WTC11 (cell line): ENCODE measurements around the gene IGFL1. TPM values are rescaled to one million over a fixed set of nuclear protein-coding genes. Genes with fewer than 3 reads are reported as not detected.
A peak's percentile ranks its signal among the peaks of the same experiment; 100 is the strongest.

ENCODE experiments used
- ATAC-seq: fragments of 200-7000 bp; cut with Tn5 transposase; 2 replicates; pipeline ENCODE4 v1.10.0; 2021; ENCODE audit warnings: mild to moderate bottlenecking, moderate library complexity
- CTCF ChIA-PET: fragments of 300-600 bp; sonication (Branson Sonifier 250); formaldehyde crosslinking; loops from one replicate; lab custom pipeline; 2021; ENCODE audit warnings: antibody characterized with exemption; lab: Charles Lee
- POLR2A ChIA-PET: fragments of 350-600 bp; sonication (Branson Sonifier 250); formaldehyde crosslinking; loops from one replicate; lab custom pipeline; 2021; ENCODE audit warnings: antibody characterized with exemption; lab: Charles Lee
- DNase-seq: peaks from one replicate; pipeline ENCODE4 v3.0.0; 2021; ENCODE audit warnings: low spot score
- H3K27ac Mint-ChIP-seq: 2 replicates; pipeline ENCODE4 v1.8.0; 2021; ENCODE audit warnings: mixed read lengths
- H3K27me3 Mint-ChIP-seq: 2 replicates; pipeline ENCODE4 v1.8.0; 2021; ENCODE audit warnings: low read depth, mild to moderate bottlenecking, moderate library complexity, mixed read lengths
- H3K36me3 Mint-ChIP-seq: 2 replicates; pipeline ENCODE4 v1.8.0; 2021; ENCODE audit warnings: mixed read lengths
- H3K4me1 Mint-ChIP-seq: 2 replicates; pipeline ENCODE4 v1.8.0; 2022; ENCODE audit warnings: mixed read lengths
- H3K4me3 Mint-ChIP-seq: 2 replicates; pipeline ENCODE4 v1.8.0; 2021; ENCODE audit warnings: mild to moderate bottlenecking, moderate library complexity, mixed read lengths
- H3K9me3 Mint-ChIP-seq: 2 replicates; pipeline ENCODE4 v1.8.0; 2021; ENCODE audit warnings: mixed read lengths
- FOXP1 ChIP-seq: sonication (generic); formaldehyde crosslinking; IDR thresholded peaks from 2 replicates; pipeline ENCODE4 v1.8.0; 2022; ENCODE audit warnings: missing genetic modification reagents, mild to moderate bottlenecking, moderate library complexity, borderline replicate concordance
- GABPB1 ChIP-seq: sonication (generic); formaldehyde crosslinking; IDR thresholded peaks from 2 replicates; pipeline ENCODE4 v1.8.1; 2023; ENCODE audit warnings: mild to moderate bottlenecking, missing genetic modification reagents
- IRF2 ChIP-seq: sonication (generic); formaldehyde crosslinking; IDR thresholded peaks from 2 replicates; pipeline ENCODE4 v1.8.0; 2022; ENCODE audit warnings: low read depth, missing genetic modification reagents, borderline replicate concordance
- NR1H2 ChIP-seq: sonication (generic); formaldehyde crosslinking; IDR thresholded peaks from 2 replicates; pipeline ENCODE4 v1.9.0; 2021; ENCODE audit warnings: mild to moderate bottlenecking, moderate library complexity, missing genetic modification reagents
- SMAD4 ChIP-seq: sonication (generic); formaldehyde crosslinking; IDR thresholded peaks from 2 replicates; pipeline ENCODE4 v1.8.0; 2022; ENCODE audit warnings: mild to moderate bottlenecking, missing genetic modification reagents
- SOX15 ChIP-seq: fragments of 250-450 bp; sonication (Bioruptor Pico); IDR thresholded peaks from 2 replicates; pipeline ENCODE4 v1.9.0; 2021; ENCODE audit warnings: mild to moderate bottlenecking
- SP1 ChIP-seq: sonication (generic); formaldehyde crosslinking; conservative IDR thresholded peaks from 2 replicates; pipeline ENCODE4 v1.8.1; 2022; ENCODE audit warnings: missing genetic modification reagents
- TEAD1 ChIP-seq: sonication (generic); formaldehyde crosslinking; IDR thresholded peaks from 2 replicates; pipeline ENCODE4 v1.8.0; 2022; ENCODE audit warnings: mild to moderate bottlenecking, missing genetic modification reagents
- ZBTB21 ChIP-seq: sonication (generic); formaldehyde crosslinking; IDR thresholded peaks from 2 replicates; pipeline ENCODE4 v1.8.1; 2023; ENCODE audit warnings: mild to moderate bottlenecking, missing genetic modification reagents, borderline replicate concordance
- ZNF138 ChIP-seq: sonication (generic); formaldehyde crosslinking; conservative IDR thresholded peaks from 2 replicates; pipeline ENCODE4 v1.8.1; 2022; ENCODE audit warnings: mild to moderate bottlenecking, moderate library complexity, missing genetic modification reagents
- ZNF219 ChIP-seq: sonication (generic); formaldehyde crosslinking; IDR thresholded peaks from 2 replicates; pipeline ENCODE4 v1.8.0; 2023; ENCODE audit warnings: missing genetic modification reagents, mild to moderate bottlenecking, borderline replicate concordance
- ZNF317 ChIP-seq: sonication (generic); formaldehyde crosslinking; IDR thresholded peaks from 2 replicates; pipeline ENCODE4 v1.8.1; 2023; ENCODE audit warnings: low read depth, mild to moderate bottlenecking, moderate library complexity, missing genetic modification reagents, borderline replicate concordance
- total RNA-seq: library from RNA; stranded (reverse); gene quantifications from 3 replicates; pipeline ENCODE4 v1.2.3, GENCODE V29; 2021
- TF ChIP-seq, protein P1 (sequence below): sonication (generic); formaldehyde crosslinking; IDR thresholded peaks from 2 replicates; pipeline ENCODE4 v1.8.1; 2022; ENCODE audit warnings: mild to moderate bottlenecking, moderate library complexity, missing genetic modification reagents
- TF ChIP-seq, protein P2 (sequence below): sonication (generic); formaldehyde crosslinking; IDR thresholded peaks from 2 replicates; pipeline ENCODE4 v1.8.0; 2023; ENCODE audit warnings: missing genetic modification reagents
- TF ChIP-seq, protein P3 (sequence below): sonication (generic); formaldehyde crosslinking; IDR thresholded peaks from 2 replicates; pipeline ENCODE4 v1.8.0; 2022; ENCODE audit warnings: missing genetic modification reagents
- TF ChIP-seq, protein P4 (sequence below): fragments of 200-600 bp; IDR thresholded peaks from 2 replicates; pipeline ENCODE4 v1.8.0; 2022; ENCODE audit warnings: antibody characterized with exemption
- TF ChIP-seq, protein P5 (sequence below): sonication (generic); formaldehyde crosslinking; IDR thresholded peaks from 2 replicates; pipeline ENCODE4 v1.8.0; 2023; ENCODE audit warnings: mild to moderate bottlenecking, missing genetic modification reagents
- TF ChIP-seq, protein P6 (sequence below): sonication (generic); formaldehyde crosslinking; IDR thresholded peaks from 2 replicates; pipeline ENCODE4 v1.8.1; 2022; ENCODE audit warnings: missing genetic modification reagents, borderline replicate concordance

IGFL1 gene
- total RNA-seq, 1 experiment from 2014 or later, result not detected

DNA sequence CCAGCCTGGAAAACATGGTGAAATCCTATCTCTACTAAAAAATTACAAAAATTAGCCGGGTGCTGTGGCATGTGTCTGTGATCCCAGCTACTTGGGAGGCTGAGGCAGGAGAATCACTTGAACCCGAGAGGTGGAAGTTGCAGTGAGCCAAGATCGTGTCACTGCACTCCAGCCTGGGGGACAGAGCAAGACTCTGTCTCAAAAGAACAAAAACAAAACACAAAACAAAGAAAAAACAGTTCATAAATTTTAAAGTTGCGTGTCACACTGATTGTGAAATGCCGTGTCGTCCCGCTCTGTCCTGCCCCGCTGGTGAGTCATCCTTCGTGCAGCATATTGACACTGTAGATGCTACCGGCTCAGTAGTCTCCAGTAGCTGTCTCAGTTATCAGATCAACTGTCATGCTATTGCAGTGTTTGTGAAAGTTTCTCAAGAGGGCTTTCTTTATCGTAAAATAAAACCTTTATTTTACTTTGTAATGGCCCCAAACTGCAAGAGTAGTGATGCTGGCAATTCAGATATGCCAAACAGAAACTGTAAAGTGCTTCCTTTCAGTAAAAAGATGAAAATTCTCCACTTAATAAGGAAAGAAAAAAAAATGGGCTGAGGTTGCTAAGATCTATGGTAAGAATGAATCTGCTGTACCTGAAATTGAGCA lies 36.4 kb upstream of the IGFL1 start:
- POLR2A ChIA-PET, result interaction anchor here (0.5 kb wide), 1 partner anchor 61 kb away, joined by 5 read pairs; no protein-coding TSS in a partner anchor
- DNase-seq (no peak), ATAC-seq (no peak)
- Mint-ChIP-seq H3K9me3 (no peaks in the 10 kb centered on the region), H3K27ac (no peak overlapping the region), H3K4me3 (no peak overlapping the region), H3K36me3 (no peaks in the 10 kb centered on the region), H3K27me3 (peaks cover 2% of the 10 kb centered on the region; the same call in 1 of the 2 replicates), H3K4me1 (no peaks in the 10 kb centered on the region)
- CTCF ChIA-PET, result interaction anchor here (0.7 to 1.4 kb wide), 4 partner anchors 63 to 116 kb away, joined by 3 to 5 read pairs (median 4); no protein-coding TSS in a partner anchor
- TF ChIP-seq SOX15 (CRISPR knock-in tag) (no peak), GABPB1 (CRISPR knock-in tag) (peak; percentile 69)

DNA sequence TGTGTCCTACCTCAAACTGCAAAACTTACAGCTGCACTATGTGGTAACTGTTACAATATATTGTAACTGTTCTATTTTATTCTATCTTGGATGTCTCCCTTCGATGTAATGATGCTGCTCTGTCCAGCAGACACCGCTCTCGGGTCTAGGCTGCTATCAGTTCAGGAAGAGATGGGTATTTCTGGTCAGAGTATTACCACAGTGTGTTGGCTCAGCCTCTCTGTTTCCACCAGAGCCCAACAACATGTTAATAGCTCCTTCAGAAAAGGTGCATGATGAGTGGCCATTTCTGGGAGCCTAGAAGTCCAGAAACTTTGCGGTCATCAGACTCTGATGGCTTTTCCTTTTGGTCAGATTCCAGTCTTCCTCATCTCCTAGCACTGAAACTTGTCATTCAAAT lies 35.9 kb upstream of the IGFL1 start:
- no peaks in the 10 kb centered on the region for H3K36me3 Mint-ChIP-seq
- H3K27ac Mint-ChIP-seq, result no peak overlapping the region; the same call in 1 of the 2 replicates
- POLR2A ChIA-PET, result no interaction called here

More for the DNA sequence above, 35.9 kb upstream of the IGFL1 start:
- DNase-seq (no peak), ATAC-seq (no peak)
- no peaks in the 10 kb centered on the region for H3K4me1 Mint-ChIP-seq
- H3K9me3 Mint-ChIP-seq, result no peaks in the 10 kb centered on the region
- CTCF ChIA-PET, result interaction anchor here (0.7 to 1.4 kb wide), 6 partner anchors 63 to 177 kb away, joined by 3 to 5 read pairs (median 4); no protein-coding TSS in a partner anchor
- TF ChIP-seq, protein P1, sequence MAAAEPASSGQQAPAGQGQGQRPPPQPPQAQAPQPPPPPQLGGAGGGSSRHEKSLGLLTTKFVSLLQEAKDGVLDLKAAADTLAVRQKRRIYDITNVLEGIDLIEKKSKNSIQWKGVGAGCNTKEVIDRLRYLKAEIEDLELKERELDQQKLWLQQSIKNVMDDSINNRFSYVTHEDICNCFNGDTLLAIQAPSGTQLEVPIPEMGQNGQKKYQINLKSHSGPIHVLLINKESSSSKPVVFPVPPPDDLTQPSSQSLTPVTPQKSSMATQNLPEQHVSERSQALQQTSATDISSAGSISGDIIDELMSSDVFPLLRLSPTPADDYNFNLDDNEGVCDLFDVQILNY (CRISPR knock-in tag), result no peak
- TF ChIP-seq ZNF138 (CRISPR knock-in tag) (no peak), FOXP1 (no peak), SP1 (no peak), SMAD4 (CRISPR knock-in tag) (no peak), TEAD1 (CRISPR knock-in tag) (no peak), ZNF219 (CRISPR knock-in tag) (no peak), NR1H2 (CRISPR knock-in tag) (no peak), ZNF317 (CRISPR knock-in tag) (no peak), IRF2 (no peak), ZBTB21 (CRISPR knock-in tag) (no peak)
- TF ChIP-seq, protein P2, sequence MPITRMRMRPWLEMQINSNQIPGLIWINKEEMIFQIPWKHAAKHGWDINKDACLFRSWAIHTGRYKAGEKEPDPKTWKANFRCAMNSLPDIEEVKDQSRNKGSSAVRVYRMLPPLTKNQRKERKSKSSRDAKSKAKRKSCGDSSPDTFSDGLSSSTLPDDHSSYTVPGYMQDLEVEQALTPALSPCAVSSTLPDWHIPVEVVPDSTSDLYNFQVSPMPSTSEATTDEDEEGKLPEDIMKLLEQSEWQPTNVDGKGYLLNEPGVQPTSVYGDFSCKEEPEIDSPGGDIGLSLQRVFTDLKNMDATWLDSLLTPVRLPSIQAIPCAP (CRISPR knock-in tag), result no peak
- TF ChIP-seq, protein P3, sequence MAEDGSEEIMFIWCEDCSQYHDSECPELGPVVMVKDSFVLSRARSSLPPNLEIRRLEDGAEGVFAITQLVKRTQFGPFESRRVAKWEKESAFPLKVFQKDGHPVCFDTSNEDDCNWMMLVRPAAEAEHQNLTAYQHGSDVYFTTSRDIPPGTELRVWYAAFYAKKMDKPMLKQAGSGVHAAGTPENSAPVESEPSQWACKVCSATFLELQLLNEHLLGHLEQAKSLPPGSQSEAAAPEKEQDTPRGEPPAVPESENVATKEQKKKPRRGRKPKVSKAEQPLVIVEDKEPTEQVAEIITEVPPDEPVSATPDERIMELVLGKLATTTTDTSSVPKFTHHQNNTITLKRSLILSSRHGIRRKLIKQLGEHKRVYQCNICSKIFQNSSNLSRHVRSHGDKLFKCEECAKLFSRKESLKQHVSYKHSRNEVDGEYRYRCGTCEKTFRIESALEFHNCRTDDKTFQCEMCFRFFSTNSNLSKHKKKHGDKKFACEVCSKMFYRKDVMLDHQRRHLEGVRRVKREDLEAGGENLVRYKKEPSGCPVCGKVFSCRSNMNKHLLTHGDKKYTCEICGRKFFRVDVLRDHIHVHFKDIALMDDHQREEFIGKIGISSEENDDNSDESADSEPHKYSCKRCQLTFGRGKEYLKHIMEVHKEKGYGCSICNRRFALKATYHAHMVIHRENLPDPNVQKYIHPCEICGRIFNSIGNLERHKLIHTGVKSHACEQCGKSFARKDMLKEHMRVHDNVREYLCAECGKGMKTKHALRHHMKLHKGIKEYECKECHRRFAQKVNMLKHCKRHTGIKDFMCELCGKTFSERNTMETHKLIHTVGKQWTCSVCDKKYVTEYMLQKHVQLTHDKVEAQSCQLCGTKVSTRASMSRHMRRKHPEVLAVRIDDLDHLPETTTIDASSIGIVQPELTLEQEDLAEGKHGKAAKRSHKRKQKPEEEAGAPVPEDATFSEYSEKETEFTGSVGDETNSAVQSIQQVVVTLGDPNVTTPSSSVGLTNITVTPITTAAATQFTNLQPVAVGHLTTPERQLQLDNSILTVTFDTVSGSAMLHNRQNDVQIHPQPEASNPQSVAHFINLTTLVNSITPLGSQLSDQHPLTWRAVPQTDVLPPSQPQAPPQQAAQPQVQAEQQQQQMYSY (CRISPR knock-in tag), result no peak
- TF ChIP-seq, protein P4, sequence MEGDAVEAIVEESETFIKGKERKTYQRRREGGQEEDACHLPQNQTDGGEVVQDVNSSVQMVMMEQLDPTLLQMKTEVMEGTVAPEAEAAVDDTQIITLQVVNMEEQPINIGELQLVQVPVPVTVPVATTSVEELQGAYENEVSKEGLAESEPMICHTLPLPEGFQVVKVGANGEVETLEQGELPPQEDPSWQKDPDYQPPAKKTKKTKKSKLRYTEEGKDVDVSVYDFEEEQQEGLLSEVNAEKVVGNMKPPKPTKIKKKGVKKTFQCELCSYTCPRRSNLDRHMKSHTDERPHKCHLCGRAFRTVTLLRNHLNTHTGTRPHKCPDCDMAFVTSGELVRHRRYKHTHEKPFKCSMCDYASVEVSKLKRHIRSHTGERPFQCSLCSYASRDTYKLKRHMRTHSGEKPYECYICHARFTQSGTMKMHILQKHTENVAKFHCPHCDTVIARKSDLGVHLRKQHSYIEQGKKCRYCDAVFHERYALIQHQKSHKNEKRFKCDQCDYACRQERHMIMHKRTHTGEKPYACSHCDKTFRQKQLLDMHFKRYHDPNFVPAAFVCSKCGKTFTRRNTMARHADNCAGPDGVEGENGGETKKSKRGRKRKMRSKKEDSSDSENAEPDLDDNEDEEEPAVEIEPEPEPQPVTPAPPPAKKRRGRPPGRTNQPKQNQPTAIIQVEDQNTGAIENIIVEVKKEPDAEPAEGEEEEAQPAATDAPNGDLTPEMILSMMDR, result no peak
- TF ChIP-seq, protein P5, sequence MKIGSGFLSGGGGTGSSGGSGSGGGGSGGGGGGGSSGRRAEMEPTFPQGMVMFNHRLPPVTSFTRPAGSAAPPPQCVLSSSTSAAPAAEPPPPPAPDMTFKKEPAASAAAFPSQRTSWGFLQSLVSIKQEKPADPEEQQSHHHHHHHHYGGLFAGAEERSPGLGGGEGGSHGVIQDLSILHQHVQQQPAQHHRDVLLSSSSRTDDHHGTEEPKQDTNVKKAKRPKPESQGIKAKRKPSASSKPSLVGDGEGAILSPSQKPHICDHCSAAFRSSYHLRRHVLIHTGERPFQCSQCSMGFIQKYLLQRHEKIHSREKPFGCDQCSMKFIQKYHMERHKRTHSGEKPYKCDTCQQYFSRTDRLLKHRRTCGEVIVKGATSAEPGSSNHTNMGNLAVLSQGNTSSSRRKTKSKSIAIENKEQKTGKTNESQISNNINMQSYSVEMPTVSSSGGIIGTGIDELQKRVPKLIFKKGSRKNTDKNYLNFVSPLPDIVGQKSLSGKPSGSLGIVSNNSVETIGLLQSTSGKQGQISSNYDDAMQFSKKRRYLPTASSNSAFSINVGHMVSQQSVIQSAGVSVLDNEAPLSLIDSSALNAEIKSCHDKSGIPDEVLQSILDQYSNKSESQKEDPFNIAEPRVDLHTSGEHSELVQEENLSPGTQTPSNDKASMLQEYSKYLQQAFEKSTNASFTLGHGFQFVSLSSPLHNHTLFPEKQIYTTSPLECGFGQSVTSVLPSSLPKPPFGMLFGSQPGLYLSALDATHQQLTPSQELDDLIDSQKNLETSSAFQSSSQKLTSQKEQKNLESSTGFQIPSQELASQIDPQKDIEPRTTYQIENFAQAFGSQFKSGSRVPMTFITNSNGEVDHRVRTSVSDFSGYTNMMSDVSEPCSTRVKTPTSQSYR (CRISPR knock-in tag), result no peak
- TF ChIP-seq, protein P6, sequence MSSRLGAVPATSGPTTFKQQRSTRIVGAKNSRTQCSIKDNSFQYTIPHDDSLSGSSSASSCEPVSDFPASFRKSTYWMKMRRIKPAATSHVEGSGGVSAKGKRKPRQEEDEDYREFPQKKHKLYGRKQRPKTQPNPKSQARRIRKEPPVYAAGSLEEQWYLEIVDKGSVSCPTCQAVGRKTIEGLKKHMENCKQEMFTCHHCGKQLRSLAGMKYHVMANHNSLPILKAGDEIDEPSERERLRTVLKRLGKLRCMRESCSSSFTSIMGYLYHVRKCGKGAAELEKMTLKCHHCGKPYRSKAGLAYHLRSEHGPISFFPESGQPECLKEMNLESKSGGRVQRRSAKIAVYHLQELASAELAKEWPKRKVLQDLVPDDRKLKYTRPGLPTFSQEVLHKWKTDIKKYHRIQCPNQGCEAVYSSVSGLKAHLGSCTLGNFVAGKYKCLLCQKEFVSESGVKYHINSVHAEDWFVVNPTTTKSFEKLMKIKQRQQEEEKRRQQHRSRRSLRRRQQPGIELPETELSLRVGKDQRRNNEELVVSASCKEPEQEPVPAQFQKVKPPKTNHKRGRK (CRISPR knock-in tag), result no peak
- peaks cover 2% of the 10 kb centered on the region; the same call in 1 of the 2 replicates for H3K27me3 Mint-ChIP-seq
- no peak overlapping the region for H3K4me3 Mint-ChIP-seq
